Posterior cingulate gyrus (tissue), 11 donors: ENCODE results near the gene EPS8.

Experiments used
- DNase-seq, 10 donors: peaks; one replicate each; pipeline versions ENCODE4 v3.0.0 to v3.0.0-alpha.2; 2020 to 2021; ENCODE audit warnings: mixed read lengths in 3 of 10
- intact Hi-C: fragments of 100-400 bp; cut with DNase I; formaldehyde crosslinking; loops from one replicate; pipeline ENCODE4 v1.15.1; 2023

Gene EPS8

GRCh38 chr12:15669256-15669948 is 119.8 kb downstream of the EPS8 start:
- intact Hi-C loops = no loop called here
- no peak for DNase-seq

GRCh38 chr12:15664491-15664890 is 124.7 kb downstream of the EPS8 start:
- no peak for DNase-seq

DNA sequence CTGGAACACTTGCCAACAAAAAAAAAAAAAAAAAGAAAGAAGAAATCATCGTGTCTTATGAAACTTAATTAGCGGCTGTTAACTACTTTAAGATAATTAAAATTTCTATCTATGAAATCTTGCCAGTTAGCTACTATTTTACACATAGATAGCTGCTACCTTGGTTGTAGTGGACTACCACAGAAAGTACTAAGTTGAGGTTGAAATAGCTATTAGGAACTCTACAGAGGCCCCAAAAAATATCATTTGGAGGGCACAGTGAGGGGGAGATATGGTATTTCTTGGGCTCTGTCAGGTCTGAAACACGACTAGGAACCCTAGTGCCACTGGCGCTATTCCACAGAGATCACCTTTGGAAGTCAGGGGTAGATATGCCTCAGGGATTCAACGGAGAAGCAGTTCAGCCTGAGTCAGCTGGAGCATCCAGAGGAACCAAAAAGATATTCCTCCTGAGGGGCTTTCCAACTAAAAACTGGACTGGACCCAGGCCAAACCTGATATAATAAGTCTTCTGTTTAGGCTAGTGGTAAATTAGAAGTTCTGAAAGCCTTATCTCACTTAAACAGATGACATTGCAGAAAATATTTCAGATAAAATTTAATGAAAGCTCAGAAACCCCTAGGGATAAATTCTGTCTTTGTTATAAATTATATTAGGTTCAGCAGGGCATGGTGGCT is 126.1 kb downstream of the EPS8 start:
- intact Hi-C loops = no loop called here
- DNase-seq = no peak

More at GRCh38 chr12:15664491-15664890, 124.7 kb downstream of the EPS8 start:
- intact Hi-C loops = no loop called here

GRCh38 chr12:15662303-15662980 is 126.7 kb downstream of the EPS8 start:
- intact Hi-C loops = no loop called here

GRCh38 chr12:15651371-15651770 is 137.8 kb downstream of the EPS8 start:
- DNase-seq = no peak
- intact Hi-C loops = no loop called here

More at GRCh38 chr12:15662303-15662980, 126.7 kb downstream of the EPS8 start:
- DNase-seq = no peak

GRCh38 chr12:15650399-15651128 is 138.6 kb downstream of the EPS8 start:
- DNase-seq = no peak
- intact Hi-C loops = no loop called here

DNA sequence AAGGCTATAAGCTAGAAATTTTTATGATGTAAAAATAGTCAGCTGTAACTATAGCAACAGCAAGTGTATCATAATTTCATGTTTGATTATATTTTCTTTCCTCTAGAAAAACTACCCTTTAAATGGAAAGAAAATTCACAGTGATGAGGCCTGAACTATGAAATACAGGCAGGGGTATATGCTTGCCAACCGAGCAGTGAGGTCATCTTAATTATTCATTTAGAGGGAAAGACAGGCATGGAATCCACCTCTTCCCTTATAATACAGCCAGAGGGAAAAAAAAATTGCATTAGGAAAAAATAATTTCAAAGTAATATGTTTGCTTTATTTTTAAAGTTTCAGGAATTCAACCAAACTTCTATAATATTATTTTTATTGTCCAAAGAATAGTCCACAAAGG is 139.8 kb downstream of the EPS8 start:
- intact Hi-C loops = no loop called here
- DNase-seq = no peak

- intact Hi-C loops = no loop called here
- no peak for DNase-seq
Observed at GRCh38 chr12:15648558-15648957, 140.6 kb downstream of the EPS8 start.

- intact Hi-C loops = no loop called here
- no peak for DNase-seq
Observed at GRCh38 chr12:15646581-15646980, 142.6 kb downstream of the EPS8 start.

GRCh38 chr12:15644700-15645099 is 144.5 kb downstream of the EPS8 start:
- intact Hi-C loops = loop anchor here (5.0 kb wide), 1 partner anchor 63 kb away; no protein-coding TSS in a partner anchor
- DNase-seq = no peak

GRCh38 chr12:15638231-15638630 is 151.0 kb downstream of the EPS8 start:
- intact Hi-C loops = no loop called here
- no peak for DNase-seq

DNA sequence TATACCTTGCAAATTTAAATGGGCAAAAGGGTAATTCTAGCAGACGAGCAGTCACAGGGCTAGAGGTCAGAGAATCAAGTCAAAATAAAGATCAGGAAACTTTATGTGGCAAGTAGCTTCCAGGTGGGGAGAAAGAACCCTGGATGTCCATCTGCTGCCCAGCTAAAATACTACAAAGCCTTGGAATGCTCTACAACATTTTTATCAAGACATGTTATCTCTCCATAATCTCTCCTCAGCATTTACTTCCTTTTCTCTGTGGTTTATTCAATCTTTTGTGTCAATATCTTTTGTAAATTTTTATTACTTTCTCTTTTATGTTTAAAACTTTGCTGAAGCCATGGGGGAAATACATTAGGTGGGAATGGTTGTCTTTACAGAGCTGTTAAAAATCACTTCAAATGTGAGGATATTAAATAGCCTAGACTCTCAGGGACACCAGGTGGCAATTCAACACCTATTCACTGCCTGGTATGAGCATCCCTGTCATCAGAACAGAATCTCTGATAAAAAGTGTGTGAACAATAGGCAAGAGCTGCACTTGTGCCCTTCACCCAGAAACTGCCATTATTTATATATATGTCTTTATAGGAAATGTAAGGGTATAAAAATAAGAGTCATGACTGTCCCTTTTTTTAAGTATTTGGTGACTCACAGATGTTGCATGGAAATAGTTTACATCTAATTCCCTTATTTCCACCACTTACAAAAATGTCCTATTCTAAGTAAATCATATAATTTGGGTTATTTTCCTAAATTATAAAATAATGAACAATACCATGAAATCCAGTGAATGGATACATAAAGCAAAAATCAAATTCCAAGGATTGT is 152.9 kb downstream of the EPS8 start:
- no peak for DNase-seq
- intact Hi-C loops = no loop called here

- intact Hi-C loops = no loop called here
- no peak for DNase-seq
Observed at GRCh38 chr12:15634010-15634683, 155.0 kb downstream of the EPS8 start.

DNA sequence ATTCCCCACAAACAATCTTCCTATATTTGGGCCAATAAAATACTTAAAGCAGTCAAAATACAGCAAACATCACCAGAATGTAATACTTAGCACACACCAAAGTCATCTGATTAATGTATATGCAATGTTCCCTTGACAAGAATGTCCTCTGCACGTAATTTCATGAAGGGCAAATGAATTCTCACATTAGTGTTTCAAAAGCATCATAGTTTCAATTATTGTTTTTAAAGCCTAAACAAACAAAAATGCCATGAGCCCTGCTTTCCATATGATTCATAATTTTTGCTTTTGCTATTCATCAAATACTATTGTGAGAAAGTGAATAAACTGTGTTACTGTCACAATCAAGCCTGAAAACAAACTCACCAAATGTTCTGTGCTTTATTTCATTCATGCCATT is 156.0 kb downstream of the EPS8 start:
- no peak for DNase-seq
- intact Hi-C loops = no loop called here

DNA sequence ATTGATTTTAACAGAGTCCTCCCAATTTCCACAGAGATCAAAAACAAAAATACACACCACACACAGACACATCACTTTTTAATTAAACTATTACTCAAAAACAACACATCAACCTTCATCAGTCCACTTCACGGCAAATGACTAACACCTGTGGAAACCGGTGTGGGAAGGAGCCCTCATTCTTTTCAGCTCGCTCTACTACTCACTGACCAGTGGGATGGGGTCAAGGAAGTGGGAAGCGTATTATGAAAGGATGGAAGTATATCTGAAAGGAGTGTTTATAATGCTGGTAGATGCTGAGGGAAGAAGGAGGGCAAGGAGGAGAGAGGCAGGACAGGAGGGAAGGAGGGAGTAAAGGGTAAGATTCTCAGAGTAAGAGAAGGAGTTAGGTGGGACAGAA is 156.5 kb downstream of the EPS8 start:
- intact Hi-C loops = no loop called here
- no peak for DNase-seq

DNA sequence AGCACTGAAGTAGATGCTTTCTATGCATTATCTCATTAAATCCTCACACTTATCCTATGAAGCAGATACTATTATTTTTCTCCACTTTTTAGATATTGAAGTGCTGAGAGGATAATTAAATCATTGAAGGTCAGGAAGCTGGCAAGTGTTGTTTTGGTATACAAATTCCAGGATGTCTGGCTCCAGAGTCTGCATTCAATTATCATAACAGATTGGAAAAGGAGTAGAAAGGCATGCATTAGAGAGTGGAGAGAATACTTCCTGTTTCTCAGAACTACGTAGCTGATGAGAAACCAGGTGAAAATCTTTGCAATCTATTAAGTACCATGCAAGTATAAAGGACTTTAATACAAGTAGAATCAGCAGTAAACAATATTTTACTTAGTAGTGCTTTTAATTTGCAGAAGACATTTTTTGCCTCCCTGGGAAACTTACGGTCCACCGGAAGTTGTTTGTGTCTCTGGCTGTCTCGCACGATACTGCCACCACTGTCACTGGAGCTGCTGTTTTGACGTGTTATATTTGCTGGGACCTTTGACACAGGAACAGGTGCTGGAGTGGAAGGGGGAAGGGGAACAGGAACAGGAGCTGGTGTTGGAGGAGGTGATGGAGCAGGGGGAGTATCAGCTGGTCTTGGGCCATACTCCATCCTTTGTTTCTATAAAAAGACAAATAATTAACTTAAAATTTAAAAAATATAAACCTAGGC is 158.0 kb downstream of the EPS8 start:
- DNase-seq = no peak
- intact Hi-C loops = no loop called here

GRCh38 chr12:15629761-15630160 is 159.4 kb downstream of the EPS8 start:
- no peak for DNase-seq
- intact Hi-C loops = no loop called here

- intact Hi-C loops = no loop called here
- DNase-seq = no peak
Observed at GRCh38 chr12:15629108-15629507, 160.1 kb downstream of the EPS8 start.
